Left ventricle myocardium inferior (tissue), 1 donor: Measurements from ENCODE around the gene CAST. TPM values are rescaled to one million over a fixed set of nuclear protein-coding genes. Genes with fewer than 3 reads are reported as not detected.

Experiments used
- DNase-seq: peaks from one replicate; pipeline ENCODE4 v3.0.0-alpha.2; 2020
- H3K27ac ChIP-seq: fragments of 200-600 bp; replicated peaks from 2 replicates; pipeline ENCODE4 v1.8.0; 2021
- H3K27me3 ChIP-seq: fragments of 200-600 bp; 2 replicates; pipeline ENCODE4 v1.8.0; 2021; ENCODE audit warnings: low read depth
- H3K36me3 ChIP-seq: fragments of 200-600 bp; 2 replicates; pipeline ENCODE4 v1.8.0; 2021
- H3K4me1 ChIP-seq: fragments of 200-600 bp; 2 replicates; pipeline ENCODE4 v1.8.0; 2021
- H3K4me3 ChIP-seq: fragments of 200-600 bp; 2 replicates; pipeline ENCODE4 v1.8.0; 2021; ENCODE audit warnings: mild to moderate bottlenecking, moderate library complexity
- H3K9me3 ChIP-seq: fragments of 200-600 bp; replicated peaks from 2 replicates; pipeline ENCODE4 v1.8.0; 2021
- CTCF ChIP-seq: fragments of 200-600 bp; IDR thresholded peaks from 2 replicates; pipeline ENCODE4 v1.8.0; 2021; ENCODE audit warnings: antibody characterized with exemption, mild to moderate bottlenecking, borderline replicate concordance
- intact Hi-C: fragments of 100-400 bp; cut with micrococcal nuclease; formaldehyde crosslinking; loops from one replicate; pipeline ENCODE4 v1.11.0; 2022
- total RNA-seq: library from RNA; stranded (reverse); fragmentation: NEBNext Ultra II Directional; extraction: Animal tissue kit (Norgen Biotek cat#: 25700); gene quantifications from one replicate; pipeline ENCODE4 v1.2.1, GENCODE V29; 2021
- donor health status: DM: no; HTN: yes; CAD: no; lungs with severe emphysema.

CAST gene
- total RNA-seq, 1 donor from 2014 or later = 649 TPM

GRCh38 chr5:96628406-96628805, 33.8 kb upstream of the CAST start:
- TF ChIP-seq CTCF = no peak
- no peaks in the 10 kb centered on the region for H3K27me3 ChIP-seq

GRCh38 chr5:96629774-96630173, 32.4 kb upstream of the CAST start:
- no peak overlapping the region for H3K27ac ChIP-seq
- intact Hi-C loops = no loop called here
- no peak overlapping the region for H3K4me3 ChIP-seq

More at GRCh38 chr5:96628406-96628805, 33.8 kb upstream of the CAST start:
- H3K27ac ChIP-seq = no peak overlapping the region
- intact Hi-C loops = no loop called here
- DNase-seq = no peak
- H3K9me3 ChIP-seq = no peaks in the 10 kb centered on the region
- no peaks in the 10 kb centered on the region for H3K36me3 ChIP-seq
- H3K4me3 ChIP-seq = no peak overlapping the region
- H3K4me1 ChIP-seq = peaks cover 12% of the 10 kb centered on the region

GRCh38 chr5:96633820-96634219, 28.4 kb upstream of the CAST start:
- intact Hi-C loops = no loop called here
- H3K27ac ChIP-seq = no peak overlapping the region
- H3K4me1 ChIP-seq = peaks cover 12% of the 10 kb centered on the region
- no peaks in the 10 kb centered on the region for H3K27me3 ChIP-seq
- no peak for DNase-seq
- no peaks in the 10 kb centered on the region for H3K9me3 ChIP-seq
- TF ChIP-seq CTCF = no peak
- no peak overlapping the region for H3K4me3 ChIP-seq
- H3K36me3 ChIP-seq = no peaks in the 10 kb centered on the region

More at GRCh38 chr5:96629774-96630173, 32.4 kb upstream of the CAST start:
- Histone ChIP-seq H3K36me3 (no peaks in the 10 kb centered on the region), H3K4me1 (peaks cover 12% of the 10 kb centered on the region), H3K9me3 (no peaks in the 10 kb centered on the region), H3K27me3 (no peaks in the 10 kb centered on the region)
- DNase-seq = no peak
- no peak for TF ChIP-seq CTCF

GRCh38 chr5:96634881-96635280, 27.3 kb upstream of the CAST start:
- H3K4me1 ChIP-seq = peaks cover 7% of the 10 kb centered on the region
- H3K27ac ChIP-seq = no peak overlapping the region
- DNase-seq = no peak
- no peaks in the 10 kb centered on the region for H3K9me3 ChIP-seq
- no peaks in the 10 kb centered on the region for H3K36me3 ChIP-seq
- no peak for TF ChIP-seq CTCF
- no peaks in the 10 kb centered on the region for H3K27me3 ChIP-seq
- intact Hi-C loops = no loop called here
- H3K4me3 ChIP-seq = no peak overlapping the region

GRCh38 chr5:96636046-96636445, 26.1 kb upstream of the CAST start:
- H3K9me3 ChIP-seq = no peaks in the 10 kb centered on the region
- H3K4me1 ChIP-seq = no peaks in the 10 kb centered on the region
- H3K4me3 ChIP-seq = no peak overlapping the region
- DNase-seq = no peak
- no peaks in the 10 kb centered on the region for H3K27me3 ChIP-seq
- intact Hi-C loops = no loop called here
- no peaks in the 10 kb centered on the region for H3K36me3 ChIP-seq
- TF ChIP-seq CTCF = no peak
- no peak overlapping the region for H3K27ac ChIP-seq

- Histone ChIP-seq H3K27me3 (no peaks in the 10 kb centered on the region), H3K27ac (no peak overlapping the region), H3K4me1 (no peaks in the 10 kb centered on the region), H3K36me3 (no peaks in the 10 kb centered on the region), H3K9me3 (no peaks in the 10 kb centered on the region), H3K4me3 (no peak overlapping the region)
- intact Hi-C loops = no loop called here
- no peak for DNase-seq
- no peak for TF ChIP-seq CTCF
Measured at GRCh38 chr5:96636594-96636993, 25.6 kb upstream of the CAST start.
